CD4-positive, alpha-beta T cell (primary cell): ENCODE results near the gene PINK1. TPM values are rescaled to one million over a fixed set of nuclear protein-coding genes. Genes with fewer than 3 reads are reported as not detected.

Source experiments
- ATAC-seq: fragments of 200-7000 bp; cut with Tn5 transposase; one replicate; pipeline ENCODE4 v1.10.0; 2022; ENCODE audit warnings: mild to moderate bottlenecking; ENCODE audit not compliant: poor library complexity
- CTCF ChIA-PET: fragments of 350-600 bp; sonication (Branson Sonifier 250); formaldehyde crosslinking; loops from one replicate; lab custom pipeline; 2021; ENCODE audit warnings: antibody characterized with exemption, inconsistent platforms; lab: Charles Lee
- POLR2A ChIA-PET: fragments of 350-600 bp; sonication (Branson Sonifier 250); formaldehyde crosslinking; loops from one replicate; lab custom pipeline; 2021; ENCODE audit warnings: antibody characterized with exemption, inconsistent platforms; lab: Charles Lee
- DNase-seq, 14 experiments: peaks; one replicate each; pipeline ENCODE4 v3.0.0-alpha.2; 2013 to 2020; ENCODE audit warnings: mixed read lengths in 2 of 14
- H3K27ac ChIP-seq, 2 donors: one replicate each; pipeline versions ENCODE4 v1.5.1 to v1.7.0; 2013; ENCODE audit warnings: low read length in 2 of 2, low read depth in 1 of 2, mild to moderate bottlenecking in 1 of 2
- H3K27me3 ChIP-seq, 2 experiments: 1 replicate in 1 of 2; 2 replicates in 1 of 2; pipeline versions ENCODE4 v1.6.1 to v1.7.0; 2013; ENCODE audit warnings: low read length in 2 of 2, control low read depth in 1 of 2, mild to moderate bottlenecking in 1 of 2, moderate library complexity in 1 of 2; ENCODE audit not compliant: insufficient read depth in 2 of 2, control insufficient read depth in 1 of 2
- H3K36me3 ChIP-seq: one replicate; pipeline ENCODE4 v1.6.1; 2013; ENCODE audit warnings: low read length, control low read depth; ENCODE audit not compliant: insufficient read depth
- H3K4me1 ChIP-seq: one replicate; pipeline ENCODE4 v1.6.1; 2013; ENCODE audit warnings: low read length, control low read depth; ENCODE audit not compliant: insufficient read depth
- H3K4me3 ChIP-seq: one replicate; pipeline ENCODE4 v1.5.1; 2013; ENCODE audit warnings: mild to moderate bottlenecking, low read length, moderate library complexity
- H3K9me3 ChIP-seq, 2 experiments: 1 replicate in 1 of 2; 2 replicates in 1 of 2; pipeline versions ENCODE4 v1.6.1 to v1.7.0; 2013; ENCODE audit warnings: low read length in 2 of 2, mild to moderate bottlenecking in 2 of 2, control low read depth in 1 of 2, moderate library complexity in 1 of 2; ENCODE audit not compliant: control insufficient read depth in 1 of 2, insufficient read depth in 1 of 2
- H3K27ac Mint-ChIP-seq: one replicate; pipeline ENCODE4 v1.8.0; 2020; ENCODE audit warnings: mixed read lengths
- H3K27me3 Mint-ChIP-seq: one replicate; pipeline ENCODE4 v1.8.0; 2021; ENCODE audit warnings: mixed read lengths
- H3K36me3 Mint-ChIP-seq: one replicate; pipeline ENCODE4 v1.8.0; 2021; ENCODE audit warnings: low read depth, mixed read lengths
- H3K4me1 Mint-ChIP-seq: one replicate; pipeline ENCODE4 v1.8.0; 2021; ENCODE audit warnings: low read depth, mixed read lengths
- H3K4me3 Mint-ChIP-seq: one replicate; pipeline ENCODE4 v1.8.0; 2020; ENCODE audit warnings: mild to moderate bottlenecking, mixed read lengths
- H3K9me3 Mint-ChIP-seq: one replicate; pipeline ENCODE4 v1.8.0; 2020; ENCODE audit warnings: mixed read lengths
- intact Hi-C, 2 experiments: fragments of 100-400 bp; cut with DNase I in 1 of 2; cut with micrococcal nuclease in 1 of 2; formaldehyde crosslinking; loops; one replicate each; pipeline versions ENCODE4 v1.15.1 to v1.9.0; 2023 to 2025; cut with DNase I, micrococcal nuclease
- total RNA-seq, 174 experiments: library from RNA in 2 of 174; stranded (reverse) in 2 of 174; gene quantifications; one replicate each; pipeline ENCODE4 v1.2.3 and lab custom pipeline; 2021 to 2026
- TF ChIP-seq, protein P1 (sequence below): fragments of 200-600 bp; IDR thresholded peaks from one replicate; pipeline ENCODE4 v1.8.0; 2022; ENCODE audit warnings: antibody characterized with exemption, mild to moderate bottlenecking

The PINK1 gene
- total RNA-seq, 2 experiments from 2014 or later = 6.6 to 7.5 TPM

DNA sequence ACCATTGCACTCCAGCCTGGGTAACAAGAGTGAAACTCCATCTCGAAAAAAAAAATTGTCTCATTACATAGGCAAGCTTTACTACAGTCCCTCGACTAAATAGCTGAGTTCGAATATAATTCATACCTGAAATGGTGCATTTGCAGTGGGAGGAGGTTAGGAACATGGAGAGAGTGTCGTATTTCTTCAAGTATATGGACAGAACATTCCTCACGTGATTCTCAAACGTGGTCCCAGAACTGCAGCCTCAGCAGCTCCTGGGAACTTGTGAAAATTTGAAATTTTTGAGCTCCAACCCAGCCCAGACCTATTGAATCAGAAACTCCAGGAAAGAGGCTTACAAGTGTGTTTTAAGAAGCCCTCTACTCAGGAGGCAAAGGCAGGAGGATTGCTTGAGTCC lies 37.2 kb upstream of the PINK1 start:
- H3K4me3 ChIP-seq = no peak overlapping the region
- H3K4me1 ChIP-seq = no peaks in the 10 kb centered on the region
- no peak for DNase-seq
- TF ChIP-seq, protein P1, sequence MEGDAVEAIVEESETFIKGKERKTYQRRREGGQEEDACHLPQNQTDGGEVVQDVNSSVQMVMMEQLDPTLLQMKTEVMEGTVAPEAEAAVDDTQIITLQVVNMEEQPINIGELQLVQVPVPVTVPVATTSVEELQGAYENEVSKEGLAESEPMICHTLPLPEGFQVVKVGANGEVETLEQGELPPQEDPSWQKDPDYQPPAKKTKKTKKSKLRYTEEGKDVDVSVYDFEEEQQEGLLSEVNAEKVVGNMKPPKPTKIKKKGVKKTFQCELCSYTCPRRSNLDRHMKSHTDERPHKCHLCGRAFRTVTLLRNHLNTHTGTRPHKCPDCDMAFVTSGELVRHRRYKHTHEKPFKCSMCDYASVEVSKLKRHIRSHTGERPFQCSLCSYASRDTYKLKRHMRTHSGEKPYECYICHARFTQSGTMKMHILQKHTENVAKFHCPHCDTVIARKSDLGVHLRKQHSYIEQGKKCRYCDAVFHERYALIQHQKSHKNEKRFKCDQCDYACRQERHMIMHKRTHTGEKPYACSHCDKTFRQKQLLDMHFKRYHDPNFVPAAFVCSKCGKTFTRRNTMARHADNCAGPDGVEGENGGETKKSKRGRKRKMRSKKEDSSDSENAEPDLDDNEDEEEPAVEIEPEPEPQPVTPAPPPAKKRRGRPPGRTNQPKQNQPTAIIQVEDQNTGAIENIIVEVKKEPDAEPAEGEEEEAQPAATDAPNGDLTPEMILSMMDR = no peak
- POLR2A ChIA-PET = no interaction called here
- CTCF ChIA-PET = no interaction called here
- H3K4me3 Mint-ChIP-seq = no peak overlapping the region
- peaks cover 39% of the 10 kb centered on the region for H3K27me3 Mint-ChIP-seq
- peaks cover 2 to 11% of the 10 kb centered on the region in 2 experiments for H3K27me3 ChIP-seq
- no peaks in the 10 kb centered on the region for H3K36me3 ChIP-seq
- no peak overlapping the region for H3K27ac Mint-ChIP-seq
- no peaks in the 10 kb centered on the region for H3K36me3 Mint-ChIP-seq
- intact Hi-C loops = no loop called here
- H3K9me3 Mint-ChIP-seq = no peaks in the 10 kb centered on the region
- H3K27ac ChIP-seq = no peak overlapping the region
- no peak for ATAC-seq
- H3K4me1 Mint-ChIP-seq = no peaks in the 10 kb centered on the region
- H3K9me3 ChIP-seq = no peaks in the 10 kb centered on the region

- intact Hi-C loops = no loop called here
- Histone ChIP-seq H3K27ac (no peak overlapping the region), H3K36me3 (no peaks in the 10 kb centered on the region), H3K27me3 (peaks cover 0 to 6% of the 10 kb centered on the region in 2 experiments), H3K4me1 (no peaks in the 10 kb centered on the region), H3K4me3 (no peak overlapping the region), H3K9me3 (no peaks in the 10 kb centered on the region)
- Mint-ChIP-seq H3K27ac (no peak overlapping the region), H3K36me3 (no peaks in the 10 kb centered on the region), H3K4me1 (no peaks in the 10 kb centered on the region), H3K4me3 (no peak overlapping the region), H3K9me3 (no peaks in the 10 kb centered on the region), H3K27me3 (peaks cover 26% of the 10 kb centered on the region)
- POLR2A ChIA-PET = no interaction called here
- CTCF ChIA-PET = no interaction called here
- no peak for ATAC-seq
- TF ChIP-seq, protein P1 = no peak
- no peak for DNase-seq
Measured at GRCh38 chr1:20597650-20598049, 35.6 kb upstream of the PINK1 start.

GRCh38 chr1:20600156-20600555 lies 33.1 kb upstream of the PINK1 start:
- Histone ChIP-seq H3K9me3 (no peaks in the 10 kb centered on the region), H3K27ac (no peak overlapping the region), H3K36me3 (no peaks in the 10 kb centered on the region), H3K4me1 (no peaks in the 10 kb centered on the region), H3K4me3 (no peak overlapping the region), H3K27me3 (no peaks in the 10 kb centered on the region)
- intact Hi-C loops = no loop called here
- ATAC-seq (no peak), DNase-seq (no peak)
- no peaks in the 10 kb centered on the region for H3K36me3 Mint-ChIP-seq
- H3K27me3 Mint-ChIP-seq = peaks cover 17% of the 10 kb centered on the region
- H3K9me3 Mint-ChIP-seq = no peaks in the 10 kb centered on the region
- POLR2A ChIA-PET = no interaction called here
- H3K27ac Mint-ChIP-seq = no peak overlapping the region
- no peaks in the 10 kb centered on the region for H3K4me1 Mint-ChIP-seq
- TF ChIP-seq, protein P1 = no peak
- CTCF ChIA-PET = no interaction called here
- H3K4me3 Mint-ChIP-seq = no peak overlapping the region
